HG03571 (cell line): ENCODE measurements around the gene HIP1.
"Not testable (repeated sequence)": the region's sequence is repeated elsewhere in the genome, so short reads cannot be mapped to it uniquely, and the experiment has no call there.

ENCODE experiments used
- ATAC-seq: cut with Tn5 transposase; IDR thresholded peaks from one replicate; pipeline ENCODE4 v1.9.1; 2021; ENCODE audit not compliant: unreplicated experiment

The HIP1 gene

GRCh38 chr7:75534727-75535307 lies 203.9 kb downstream of the HIP1 start:
- no peak for ATAC-seq

- no peak for ATAC-seq
Observed at GRCh38 chr7:75533926-75534325, 204.8 kb downstream of the HIP1 start.

- no peak for ATAC-seq
Observed at GRCh38 chr7:75532639-75533038, 206.1 kb downstream of the HIP1 start.

GRCh38 chr7:75531359-75531821 lies 207.4 kb downstream of the HIP1 start:
- ATAC-seq, result no peak

- ATAC-seq, result not testable (repeated sequence)
Observed at GRCh38 chr7:75527224-75527722, 211.5 kb downstream of the HIP1 start.

- not testable (repeated sequence) for ATAC-seq
Observed at GRCh38 chr7:75521727-75522126, 217.0 kb downstream of the HIP1 start.

GRCh38 chr7:75518842-75519241 lies 219.9 kb downstream of the HIP1 start:
- not testable (repeated sequence) for ATAC-seq

- ATAC-seq, result not testable (repeated sequence)
Observed at GRCh38 chr7:75509033-75509432, 229.7 kb downstream of the HIP1 start.

- not testable (repeated sequence) for ATAC-seq
Observed at GRCh38 chr7:75492020-75492419, 246.7 kb downstream of the HIP1 start, which contains the start of gene SPDYE5. Gene SPDYE5, plus strand, starts transcription at chr7:75492320. Its CDS starts 1,728 bp downstream, at chr7:75494048.

- peak; percentile 99 for ATAC-seq
Observed at GRCh38 chr7:75485979-75486643, 252.6 kb downstream of the HIP1 start, which contains the start of gene POM121C. Gene POM121C, minus strand, starts transcription at chr7:75486299. Its CDS starts 44,803 bp downstream, at chr7:75441496.

- ATAC-seq, result not testable (repeated sequence)
Observed at GRCh38 chr7:75485355-75485978, 253.3 kb downstream of the HIP1 start.
